WI38 (cell line): Measurements from ENCODE around the gene FBXL15.
A peak's percentile ranks its signal among the peaks of the same experiment; 100 is the strongest.

ENCODE experiments used
- H3K4me3 ChIP-seq: 2 replicates; pipeline ENCODE4 v1.5.1; 2011; ENCODE audit warnings: low read depth, mild to moderate bottlenecking, control low read depth, low read length
- TF ChIP-seq, protein P1 (sequence below): IDR thresholded peaks from 2 replicates; pipeline ENCODE4 v1.5.1; 2012; ENCODE audit warnings: low read depth, mild to moderate bottlenecking, control low read depth, low read length

Gene FBXL15

DNA sequence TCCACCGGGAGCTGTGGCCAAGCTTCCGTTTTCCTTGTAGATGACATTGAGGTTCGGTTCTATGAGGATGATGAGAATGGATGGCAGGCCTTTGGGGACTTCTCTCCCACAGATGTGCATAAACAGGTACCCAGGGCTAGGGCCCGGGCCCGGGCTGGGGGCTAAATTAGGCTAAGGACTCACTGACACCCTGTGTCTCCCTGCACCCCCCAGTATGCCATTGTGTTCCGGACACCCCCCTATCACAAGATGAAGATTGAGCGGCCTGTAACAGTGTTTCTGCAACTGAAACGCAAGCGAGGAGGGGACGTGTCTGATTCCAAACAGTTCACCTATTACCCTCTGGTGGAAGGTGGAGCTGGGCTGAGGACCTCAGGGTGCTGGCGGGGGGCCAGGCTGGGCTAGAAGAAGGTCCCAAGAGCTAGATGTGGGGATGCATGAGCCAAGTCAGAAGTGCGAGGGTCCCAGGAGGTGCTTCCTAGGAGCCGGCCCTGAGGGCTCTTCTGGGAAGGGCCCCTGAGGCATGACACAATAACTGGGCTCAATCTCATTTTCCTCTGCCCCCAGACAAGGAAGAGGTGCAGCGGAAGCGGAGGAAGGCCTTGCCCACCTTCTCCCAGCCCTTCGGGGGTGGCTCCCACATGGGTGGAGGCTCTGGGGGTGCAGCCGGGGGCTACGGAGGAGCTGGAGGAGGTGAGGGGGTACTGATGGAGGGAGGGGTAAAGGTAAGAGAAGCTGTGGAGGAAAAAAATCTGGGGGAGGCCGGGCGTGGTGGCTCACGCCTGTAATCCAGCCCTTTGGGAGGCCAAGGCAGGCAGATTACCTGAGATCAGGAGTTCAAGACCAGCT, 22.2 kb upstream of the FBXL15 start:
- TF ChIP-seq, protein P1, sequence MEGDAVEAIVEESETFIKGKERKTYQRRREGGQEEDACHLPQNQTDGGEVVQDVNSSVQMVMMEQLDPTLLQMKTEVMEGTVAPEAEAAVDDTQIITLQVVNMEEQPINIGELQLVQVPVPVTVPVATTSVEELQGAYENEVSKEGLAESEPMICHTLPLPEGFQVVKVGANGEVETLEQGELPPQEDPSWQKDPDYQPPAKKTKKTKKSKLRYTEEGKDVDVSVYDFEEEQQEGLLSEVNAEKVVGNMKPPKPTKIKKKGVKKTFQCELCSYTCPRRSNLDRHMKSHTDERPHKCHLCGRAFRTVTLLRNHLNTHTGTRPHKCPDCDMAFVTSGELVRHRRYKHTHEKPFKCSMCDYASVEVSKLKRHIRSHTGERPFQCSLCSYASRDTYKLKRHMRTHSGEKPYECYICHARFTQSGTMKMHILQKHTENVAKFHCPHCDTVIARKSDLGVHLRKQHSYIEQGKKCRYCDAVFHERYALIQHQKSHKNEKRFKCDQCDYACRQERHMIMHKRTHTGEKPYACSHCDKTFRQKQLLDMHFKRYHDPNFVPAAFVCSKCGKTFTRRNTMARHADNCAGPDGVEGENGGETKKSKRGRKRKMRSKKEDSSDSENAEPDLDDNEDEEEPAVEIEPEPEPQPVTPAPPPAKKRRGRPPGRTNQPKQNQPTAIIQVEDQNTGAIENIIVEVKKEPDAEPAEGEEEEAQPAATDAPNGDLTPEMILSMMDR: no peak
- no peak overlapping the region for H3K4me3 ChIP-seq

DNA sequence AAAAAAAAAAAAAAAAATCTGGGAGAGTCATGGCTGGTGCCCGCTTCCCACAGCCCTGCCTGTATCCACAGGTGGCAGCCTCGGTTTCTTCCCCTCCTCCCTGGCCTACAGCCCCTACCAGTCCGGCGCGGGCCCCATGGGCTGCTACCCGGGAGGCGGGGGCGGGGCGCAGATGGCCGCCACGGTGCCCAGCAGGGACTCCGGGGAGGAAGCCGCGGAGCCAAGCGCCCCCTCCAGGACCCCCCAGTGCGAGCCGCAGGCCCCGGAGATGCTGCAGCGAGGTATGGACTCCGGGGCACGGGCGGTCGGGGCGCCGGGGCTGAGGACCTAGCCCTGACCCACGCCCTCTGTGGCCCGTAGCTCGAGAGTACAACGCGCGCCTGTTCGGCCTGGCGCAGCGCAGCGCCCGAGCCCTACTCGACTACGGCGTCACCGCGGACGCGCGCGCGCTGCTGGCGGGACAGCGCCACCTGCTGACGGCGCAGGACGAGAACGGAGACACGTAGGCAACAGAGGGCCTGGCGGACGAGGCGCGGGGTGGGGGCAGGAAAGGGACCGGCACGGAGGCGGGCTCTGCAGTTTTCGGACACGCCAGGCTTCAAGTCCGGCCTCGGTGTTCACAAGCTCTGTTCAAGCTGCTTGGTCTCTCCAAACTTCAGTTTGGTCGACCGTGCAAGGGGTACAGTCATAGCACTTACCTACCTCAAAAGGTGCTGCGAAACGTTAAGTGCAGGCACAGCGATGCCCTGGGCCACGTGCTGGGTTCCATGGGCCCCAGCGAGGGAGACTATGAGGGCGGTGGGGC, 21.2 kb upstream of the FBXL15 start:
- peak overlapping the region; percentile 39 for H3K4me3 ChIP-seq
- TF ChIP-seq, protein P1: peak; percentile 79

DNA sequence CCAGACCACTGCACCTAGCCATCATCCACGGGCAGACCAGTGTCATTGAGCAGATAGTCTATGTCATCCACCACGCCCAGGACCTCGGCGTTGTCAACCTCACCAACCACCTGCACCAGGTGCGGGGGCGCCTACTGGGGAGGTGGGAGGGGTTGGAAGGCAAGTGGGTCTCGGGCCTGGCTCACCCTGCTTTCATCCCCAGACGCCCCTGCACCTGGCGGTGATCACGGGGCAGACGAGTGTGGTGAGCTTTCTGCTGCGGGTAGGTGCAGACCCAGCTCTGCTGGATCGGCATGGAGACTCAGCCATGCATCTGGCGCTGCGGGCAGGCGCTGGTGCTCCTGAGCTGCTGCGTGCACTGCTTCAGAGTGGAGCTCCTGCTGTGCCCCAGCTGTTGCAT, 20.6 kb upstream of the FBXL15 start:
- no peak overlapping the region for H3K4me3 ChIP-seq
- TF ChIP-seq, protein P1: no peak

DNA sequence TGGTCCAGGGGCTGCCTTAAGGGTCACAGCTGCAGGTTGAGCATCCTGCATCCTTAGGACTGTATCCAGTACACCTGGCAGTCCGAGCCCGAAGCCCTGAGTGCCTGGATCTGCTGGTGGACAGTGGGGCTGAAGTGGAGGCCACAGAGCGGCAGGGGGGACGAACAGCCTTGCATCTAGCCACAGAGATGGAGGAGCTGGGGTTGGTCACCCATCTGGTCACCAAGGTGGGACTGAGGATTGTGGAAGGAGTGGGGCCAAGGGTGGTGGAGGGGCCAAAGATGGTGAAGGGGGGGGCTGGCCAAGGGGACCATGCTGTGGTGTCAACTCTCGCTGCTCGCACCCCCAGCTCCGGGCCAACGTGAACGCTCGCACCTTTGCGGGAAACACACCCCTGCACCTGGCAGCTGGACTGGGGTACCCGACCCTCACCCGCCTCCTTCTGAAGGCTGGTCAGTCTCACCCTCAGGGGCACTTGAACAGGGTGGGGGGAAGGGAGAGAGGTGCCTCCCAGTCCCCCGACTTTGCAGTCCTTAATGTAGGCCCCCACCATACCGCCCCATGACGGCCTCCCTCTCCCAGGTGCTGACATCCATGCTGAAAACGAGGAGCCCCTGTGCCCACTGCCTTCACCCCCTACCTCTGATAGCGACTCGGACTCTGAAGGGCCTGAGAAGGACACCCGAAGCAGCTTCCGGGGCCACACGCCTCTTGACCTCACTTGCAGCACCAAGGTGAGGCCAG, 19.9 kb upstream of the FBXL15 start:
- H3K4me3 ChIP-seq: no peak overlapping the region
- TF ChIP-seq, protein P1: no peak

DNA sequence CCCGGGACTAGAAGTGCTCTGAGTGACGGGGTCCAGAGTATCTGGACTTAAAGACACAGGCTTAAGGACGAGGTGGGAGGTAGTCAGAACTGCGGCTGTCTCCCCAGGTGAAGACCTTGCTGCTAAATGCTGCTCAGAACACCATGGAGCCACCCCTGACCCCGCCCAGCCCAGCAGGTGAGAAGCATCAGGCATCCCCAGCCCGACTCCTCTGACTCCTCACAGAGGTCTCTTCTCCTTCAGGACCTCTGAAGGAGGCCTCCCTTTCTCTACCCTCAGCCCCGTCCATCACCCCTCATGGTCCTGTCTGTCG, 19.3 kb upstream of the FBXL15 start:
- no peak overlapping the region for H3K4me3 ChIP-seq
- TF ChIP-seq, protein P1: no peak

DNA sequence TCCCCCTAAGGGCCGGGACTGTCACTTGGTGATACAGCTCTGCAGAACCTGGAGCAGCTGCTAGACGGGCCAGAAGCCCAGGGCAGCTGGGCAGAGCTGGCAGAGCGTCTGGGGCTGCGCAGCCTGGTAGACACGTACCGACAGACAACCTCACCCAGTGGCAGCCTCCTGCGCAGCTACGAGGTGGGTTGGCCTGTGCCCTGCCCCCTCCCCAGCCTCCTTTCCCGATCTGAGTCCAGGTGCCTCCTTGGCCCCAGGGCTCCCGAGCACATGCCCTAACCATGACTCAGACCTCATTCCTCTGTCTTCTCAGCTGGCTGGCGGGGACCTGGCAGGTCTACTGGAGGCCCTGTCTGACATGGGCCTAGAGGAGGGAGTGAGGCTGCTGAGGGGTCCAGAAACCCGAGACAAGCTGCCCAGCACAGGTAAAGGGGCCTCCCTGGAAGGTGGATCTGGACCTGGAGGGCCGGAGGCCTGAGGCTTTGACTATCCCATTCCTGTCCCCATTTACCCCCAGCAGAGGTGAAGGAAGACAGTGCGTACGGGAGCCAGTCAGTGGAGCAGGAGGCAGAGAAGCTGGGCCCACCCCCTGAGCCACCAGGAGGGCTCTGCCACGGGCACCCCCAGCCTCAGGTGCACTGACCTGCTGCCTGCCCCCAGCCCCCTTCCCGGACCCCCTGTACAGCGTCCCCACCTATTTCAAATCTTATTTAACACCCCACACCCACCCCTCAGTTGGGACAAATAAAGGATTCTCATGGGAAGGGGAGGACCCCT, 18.7 kb upstream of the FBXL15 start:
- TF ChIP-seq, protein P1: no peak
- H3K4me3 ChIP-seq: no peak overlapping the region
